Astrocyte (in vitro differentiated cells and primary cell): ENCODE results near the gene PAX8.

Experiments
- CTCF ChIP-seq: IDR thresholded peaks from 2 replicates; pipeline ENCODE4 v1.5.1; 2011; ENCODE audit warnings: low read depth, mild to moderate bottlenecking, inconsistent platforms, low read length, moderate library complexity; ENCODE audit not compliant: insufficient read depth
- EZH2 ChIP-seq: IDR thresholded peaks from 2 replicates; pipeline ENCODE4 v1.6.1; 2012; ENCODE audit warnings: mild to moderate bottlenecking, low read length, inconsistent platforms; ENCODE audit not compliant: insufficient read depth

GRCh38 chr2:113186433-113186796, 92.3 kb downstream of the PAX8 start:
- TF ChIP-seq EZH2 (no peak), CTCF (no peak)
